NCI-H1436 (cell line): ENCODE data around the gene UNC5C.

Source experiments
- DNase-seq: peaks from one replicate; lab custom pipeline; 2025; lab: John Stamatoyannopoulos, UW

Gene UNC5C

DNA sequence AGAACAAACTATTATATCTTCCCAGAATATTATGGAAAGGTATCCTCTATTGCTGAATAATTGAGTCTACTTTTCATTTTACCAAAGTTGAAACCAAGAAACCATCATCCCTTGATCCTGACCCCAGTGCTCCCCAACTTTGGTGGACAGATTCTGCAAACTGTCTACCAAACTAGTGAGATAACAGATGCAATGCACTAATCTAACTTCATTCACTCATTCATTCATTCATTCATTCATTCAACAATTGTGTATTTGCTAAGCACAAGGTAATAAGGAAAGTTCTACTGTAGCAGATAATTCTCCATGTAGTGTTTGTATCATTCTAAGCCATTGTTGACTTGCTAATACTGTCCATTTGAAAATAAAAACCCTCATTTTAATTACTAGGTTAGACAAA lies 150.6 kb downstream of the UNC5C start:
- no peak for DNase-seq

DNA sequence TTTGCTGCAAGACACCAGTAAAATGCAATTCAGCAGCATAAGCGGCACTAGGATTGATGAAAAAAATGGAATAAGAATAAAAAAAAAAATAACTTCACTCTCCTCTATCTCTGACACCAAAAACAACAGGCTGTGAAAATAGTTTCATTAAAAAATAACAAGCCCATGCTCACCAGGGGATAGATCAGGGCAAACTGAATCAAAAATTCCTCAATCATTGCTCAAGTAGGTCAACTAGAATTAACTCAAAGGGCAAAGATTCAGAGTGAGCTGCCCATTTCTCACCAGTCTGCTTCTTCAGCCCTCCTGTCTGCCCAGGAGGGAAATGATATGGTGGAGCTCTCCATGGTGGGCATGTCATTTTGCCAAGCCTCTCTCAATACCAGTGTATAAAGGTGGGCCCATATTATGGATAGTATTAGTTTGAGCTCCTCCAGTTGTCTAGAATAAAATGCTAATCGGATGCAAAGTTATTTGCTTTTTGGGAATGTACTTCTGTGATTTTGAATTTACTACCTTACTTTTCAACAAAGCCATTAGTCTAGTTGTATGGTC lies 153.9 kb downstream of the UNC5C start:
- DNase-seq: no peak

GRCh38 chr4:95393821-95394220 lies 155.0 kb downstream of the UNC5C start:
- no peak for DNase-seq

DNA sequence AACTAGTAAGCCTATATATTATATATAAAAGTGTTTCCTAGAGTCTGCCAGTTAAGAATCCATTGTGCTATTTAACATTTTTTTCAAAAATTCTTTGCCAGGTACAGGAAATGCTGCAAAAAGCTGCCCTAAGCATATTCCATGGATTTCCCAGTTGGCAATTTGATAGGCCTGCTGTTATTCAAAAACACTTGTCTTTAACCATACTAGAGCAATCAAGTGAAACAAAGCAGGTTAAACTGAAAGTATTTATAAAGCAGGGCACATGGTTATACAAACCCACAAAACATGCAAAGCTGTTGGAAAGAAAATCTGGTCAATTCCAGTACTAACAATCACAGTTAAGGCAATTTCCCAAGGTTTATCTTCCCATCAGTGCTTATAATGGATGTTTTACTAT lies 159.9 kb downstream of the UNC5C start:
- DNase-seq: no peak

- DNase-seq: no peak
Measured at GRCh38 chr4:95387719-95388118, 161.1 kb downstream of the UNC5C start.

DNA sequence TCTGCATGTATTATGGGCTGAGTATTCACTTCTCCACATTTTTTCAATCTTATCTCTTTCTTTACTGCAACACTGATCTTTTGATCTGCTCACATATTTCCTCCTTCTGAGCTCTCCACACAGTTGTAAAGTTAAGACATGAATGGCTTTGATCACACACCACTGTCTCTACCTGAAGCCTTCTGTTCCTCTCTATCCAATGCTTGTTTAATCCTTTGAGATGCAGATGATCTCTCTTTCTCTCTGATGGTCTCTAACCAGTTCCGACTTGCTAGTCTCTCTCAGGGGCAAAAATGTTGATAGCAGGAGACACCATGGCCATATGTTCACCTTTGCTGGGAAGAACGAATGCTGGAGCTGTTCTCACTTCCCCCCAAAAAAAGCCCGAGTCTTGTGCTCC lies 162.4 kb downstream of the UNC5C start:
- no peak for DNase-seq

DNA sequence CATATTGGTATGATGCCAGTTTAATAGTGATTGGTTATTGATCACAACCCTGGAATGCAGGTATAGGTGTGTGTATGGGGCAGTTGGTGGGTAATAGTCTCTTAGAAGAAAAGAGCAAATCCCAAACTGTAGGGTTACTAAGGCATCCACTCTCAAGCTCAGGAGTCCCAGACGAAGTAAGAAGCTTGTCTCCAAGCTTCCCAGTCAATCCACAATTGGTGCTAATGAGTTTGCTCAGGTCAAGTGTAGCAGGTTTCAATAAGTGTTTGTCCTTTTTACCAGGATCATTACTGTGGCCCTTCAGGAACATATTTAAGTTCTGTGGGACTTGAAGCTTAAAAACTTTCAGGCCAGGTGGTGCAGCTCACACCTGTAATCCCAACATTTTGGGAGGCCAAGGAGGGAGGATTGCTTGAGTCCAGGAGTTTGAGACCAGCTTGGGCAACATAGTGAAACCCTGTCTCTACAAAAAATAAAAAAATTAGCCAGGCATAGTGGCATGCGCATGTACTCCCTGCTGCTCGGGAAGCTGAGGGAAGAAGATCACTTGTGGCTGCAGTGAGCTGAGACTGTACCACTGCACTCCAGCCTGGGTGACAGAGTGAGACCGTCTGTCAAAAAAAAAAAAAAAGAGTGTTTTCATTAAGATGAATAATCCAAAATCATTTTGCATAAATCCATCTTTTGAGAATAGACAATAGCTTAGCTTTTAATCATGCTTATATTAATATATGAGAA lies 166.8 kb downstream of the UNC5C start:
- DNase-seq: no peak

GRCh38 chr4:95379633-95380032 lies 169.1 kb downstream of the UNC5C start:
- DNase-seq: no peak

DNA sequence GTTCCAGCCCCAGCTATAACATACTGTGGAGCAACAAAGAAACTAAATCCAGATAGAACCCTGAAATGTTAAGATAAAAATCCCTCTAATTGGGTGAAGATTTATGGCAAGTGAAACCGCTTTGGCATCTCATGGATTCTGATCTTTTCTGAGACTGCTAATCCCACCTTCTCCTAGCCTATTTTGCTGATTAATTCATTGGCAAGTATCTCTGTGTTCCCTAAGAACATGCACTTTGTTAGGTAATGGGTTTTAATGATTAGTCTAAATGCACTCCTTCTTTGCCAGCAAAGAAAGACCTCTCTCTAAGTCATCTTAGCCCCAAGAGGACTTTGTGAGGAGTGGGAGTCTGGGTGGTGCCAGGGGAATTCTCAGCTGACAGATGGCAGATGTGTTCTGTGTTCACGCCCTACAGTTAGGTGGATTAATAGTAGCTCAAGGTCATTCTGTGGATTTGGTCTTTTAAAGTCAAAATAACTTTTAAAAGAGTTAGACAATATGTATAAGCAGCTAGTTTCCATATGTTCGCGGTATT lies 171.3 kb downstream of the UNC5C start:
- no peak for DNase-seq

DNA sequence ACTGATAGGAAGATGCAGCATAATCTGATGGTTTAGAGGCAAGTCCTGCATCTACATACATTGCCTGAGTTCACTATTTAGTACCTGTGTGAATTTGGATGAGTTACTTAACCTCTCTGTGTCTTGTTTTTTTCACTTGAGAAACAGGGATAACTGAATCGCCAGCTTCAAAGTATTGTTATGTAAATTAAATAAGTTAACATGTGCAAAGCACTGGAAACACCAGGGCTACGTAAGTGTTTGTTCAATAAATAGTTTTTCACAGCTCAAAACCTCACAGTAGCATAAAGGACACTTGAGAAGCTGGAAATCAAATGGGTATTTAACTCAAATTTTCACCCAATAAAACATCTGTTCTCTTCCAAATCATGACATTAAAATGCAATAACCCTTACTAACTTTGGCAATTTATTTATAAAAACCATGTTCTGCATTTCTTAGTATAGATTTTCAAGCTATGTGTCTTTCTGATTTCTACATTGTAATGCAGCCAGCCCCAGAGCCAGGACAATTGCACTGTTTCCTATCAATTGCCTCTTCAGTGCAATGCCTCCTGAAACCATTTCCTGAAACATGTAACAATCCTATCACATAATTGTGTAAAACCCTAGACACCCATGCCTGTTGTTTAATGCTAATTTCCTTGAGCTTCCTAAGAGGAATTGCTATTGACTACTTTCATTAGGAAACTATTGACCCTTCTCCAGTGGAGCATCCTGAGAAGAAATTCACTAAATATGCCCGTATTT lies 177.1 kb downstream of the UNC5C start:
- DNase-seq: no peak

DNA sequence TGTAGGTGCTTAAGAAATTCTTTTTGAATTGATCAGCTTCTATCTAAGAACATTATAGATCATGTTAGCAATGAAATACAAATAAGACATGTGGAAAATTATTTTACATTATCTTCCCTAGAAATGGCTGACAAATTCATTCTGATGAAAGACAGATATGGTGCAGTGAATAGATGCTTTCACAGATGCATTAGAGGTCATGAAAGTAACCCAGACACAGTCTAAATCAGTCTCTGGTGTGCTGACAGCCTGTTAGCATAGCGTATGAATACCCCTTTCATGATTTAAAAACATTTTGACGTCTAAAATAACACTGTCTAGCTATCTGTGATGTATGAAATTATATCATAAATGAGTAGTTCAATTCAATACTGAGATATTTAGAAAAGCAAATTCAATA lies 180.9 kb downstream of the UNC5C start:
- no peak for DNase-seq

DNA sequence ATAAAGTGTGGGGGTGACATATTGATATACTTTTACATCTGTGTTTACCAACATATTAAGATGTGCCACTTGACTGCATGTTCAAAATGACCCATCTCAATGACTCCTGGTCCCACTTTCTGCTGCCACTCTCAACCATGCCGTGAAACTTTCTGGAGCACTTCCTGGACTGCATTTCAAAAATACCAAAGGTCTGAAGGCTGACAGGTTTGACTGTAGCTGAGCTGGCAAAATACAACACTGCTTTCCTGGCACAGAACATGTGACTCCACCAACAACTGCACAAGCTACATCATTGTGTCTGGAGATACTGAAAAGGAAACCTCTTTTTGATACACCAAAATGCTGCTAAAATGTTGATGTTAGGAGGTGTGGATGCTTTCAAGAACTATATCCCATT lies 184.8 kb downstream of the UNC5C start:
- no peak for DNase-seq

DNA sequence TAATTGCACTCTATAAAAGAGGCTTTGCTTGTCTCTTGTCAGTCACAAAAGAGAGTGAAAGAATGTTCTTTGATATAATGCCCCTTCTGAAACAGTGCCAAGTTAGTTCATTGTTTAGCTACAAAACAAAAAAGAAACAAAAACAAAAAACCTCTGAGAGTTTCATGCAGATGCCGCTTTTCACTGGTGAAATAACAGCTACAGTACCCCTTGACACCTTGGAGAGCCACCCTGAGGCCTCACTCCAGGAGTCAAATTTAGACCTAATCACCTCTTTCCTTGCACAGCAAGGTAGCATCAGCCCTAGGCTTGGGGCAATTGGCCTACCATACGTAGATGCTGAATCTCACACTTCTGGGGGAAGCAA lies 185.2 kb downstream of the UNC5C start:
- DNase-seq: no peak

DNA sequence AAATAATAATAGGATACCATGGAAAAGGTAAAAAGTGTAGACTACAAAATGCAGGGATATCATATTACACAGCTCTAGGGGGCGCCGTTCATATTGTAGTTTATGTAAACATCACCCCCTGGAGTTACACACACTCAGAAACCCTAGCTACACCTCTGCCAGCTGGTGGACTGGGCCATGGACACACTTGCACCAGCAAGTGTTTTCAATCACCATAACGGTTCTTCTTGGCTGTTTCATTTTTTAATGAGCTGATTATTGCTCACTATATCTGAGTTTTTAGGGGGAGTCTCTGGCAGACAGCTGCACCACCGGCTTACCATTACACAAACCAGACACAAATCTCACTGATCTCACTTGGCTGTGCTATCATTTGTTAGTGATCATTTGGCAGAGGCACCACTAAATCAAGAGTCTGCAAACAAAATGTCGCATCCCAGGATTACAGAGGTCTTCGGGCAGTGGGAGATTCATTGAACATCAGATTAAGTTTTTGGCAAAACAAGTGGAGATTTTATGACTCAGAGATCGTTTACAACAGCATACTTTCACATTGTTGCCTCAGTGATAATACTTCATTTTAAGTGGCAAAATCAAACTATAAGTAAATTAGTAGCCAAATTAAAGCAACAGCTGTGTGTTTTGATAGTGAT lies 185.7 kb downstream of the UNC5C start:
- no peak for DNase-seq

DNA sequence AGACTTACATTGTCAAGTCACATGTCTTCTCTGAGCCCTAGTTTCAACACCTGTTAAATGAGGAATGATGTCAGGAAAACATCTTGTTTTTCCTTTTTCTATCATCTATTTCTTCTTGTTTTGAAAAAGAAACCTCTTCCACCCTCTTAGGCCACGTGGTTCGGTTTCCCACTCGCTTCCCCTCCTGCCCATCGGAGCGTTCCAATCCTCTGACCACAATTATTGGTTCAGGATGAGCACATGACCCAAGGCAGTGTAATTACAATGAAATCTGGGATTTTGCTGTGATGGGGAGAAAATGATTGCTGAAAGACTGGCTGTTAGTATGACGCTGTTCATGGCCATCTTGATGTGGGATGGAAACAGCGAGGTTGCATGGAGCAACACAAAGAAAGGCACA lies 186.7 kb downstream of the UNC5C start:
- DNase-seq: no peak

DNA sequence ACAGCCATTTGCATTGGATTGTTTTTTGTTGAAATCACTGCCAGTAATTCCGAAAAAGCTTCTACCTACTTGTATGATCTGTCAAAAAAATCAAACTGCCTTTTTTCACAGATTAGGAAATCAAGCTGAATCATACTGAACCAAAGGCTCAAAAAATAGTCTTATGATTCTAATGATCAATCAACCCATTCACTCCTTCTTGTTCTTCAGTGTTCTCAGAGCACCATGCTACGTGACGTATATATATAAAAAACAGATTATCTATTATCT lies 187.1 kb downstream of the UNC5C start:
- DNase-seq: no peak

GRCh38 chr4:95360906-95361695 lies 187.7 kb downstream of the UNC5C start:
- no peak for DNase-seq

GRCh38 chr4:95360256-95360903 lies 188.4 kb downstream of the UNC5C start:
- DNase-seq: no peak

DNA sequence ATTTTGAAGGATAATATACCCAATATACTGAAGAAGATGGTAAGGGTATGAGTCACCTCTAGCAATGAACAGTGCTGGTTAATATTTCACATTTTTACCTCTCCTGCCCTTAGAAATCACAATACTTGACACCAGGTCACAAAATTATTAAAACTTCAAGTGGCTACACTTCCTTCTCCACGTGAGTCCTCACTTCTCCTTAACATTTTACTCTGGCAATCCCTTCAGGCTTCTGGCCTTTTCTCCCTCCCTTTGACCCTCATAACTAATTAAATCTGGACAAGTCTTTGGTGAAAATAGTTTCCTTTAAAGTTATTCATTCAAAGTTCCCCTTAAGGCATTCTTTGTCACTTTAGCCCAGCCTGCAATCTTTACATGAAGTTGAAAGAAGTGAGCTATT lies 190.4 kb downstream of the UNC5C start:
- no peak for DNase-seq

DNA sequence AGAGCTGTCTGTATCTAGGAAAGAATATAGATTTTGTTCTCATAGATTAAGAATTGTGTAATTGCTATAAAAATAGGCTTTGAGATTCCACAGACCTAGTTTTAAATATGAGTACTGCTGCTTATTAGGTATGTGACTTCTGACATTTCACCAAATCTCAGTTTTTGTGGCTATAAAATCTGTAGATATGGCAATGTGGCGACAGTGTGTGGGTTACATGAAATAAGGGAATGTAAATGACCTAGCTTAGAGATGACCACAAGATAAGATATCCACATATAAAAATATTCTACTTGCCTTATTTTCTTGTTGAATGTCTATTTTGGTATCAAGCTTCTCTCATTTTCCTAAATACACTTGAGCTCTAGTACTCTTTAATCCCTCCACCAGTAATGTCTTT lies 193.8 kb downstream of the UNC5C start:
- DNase-seq: no peak

DNA sequence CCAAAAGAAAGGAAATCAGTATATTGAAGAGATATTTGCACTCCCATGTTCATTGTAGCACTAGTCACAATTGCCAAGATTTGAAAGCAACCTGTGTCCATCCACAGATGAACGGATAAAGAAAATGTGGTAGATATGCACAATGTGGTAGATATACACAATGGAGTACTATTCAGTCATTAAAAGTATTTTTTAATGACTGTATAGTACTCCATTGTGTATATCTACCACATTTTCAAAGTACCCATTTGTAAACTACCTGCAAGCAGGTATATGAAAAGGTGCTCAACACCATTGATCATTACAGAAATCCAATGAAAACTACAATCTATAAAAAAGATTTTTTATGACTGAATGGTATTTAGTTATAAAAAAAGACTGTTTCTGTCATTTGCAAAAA lies 200.4 kb downstream of the UNC5C start:
- DNase-seq: no peak

DNA sequence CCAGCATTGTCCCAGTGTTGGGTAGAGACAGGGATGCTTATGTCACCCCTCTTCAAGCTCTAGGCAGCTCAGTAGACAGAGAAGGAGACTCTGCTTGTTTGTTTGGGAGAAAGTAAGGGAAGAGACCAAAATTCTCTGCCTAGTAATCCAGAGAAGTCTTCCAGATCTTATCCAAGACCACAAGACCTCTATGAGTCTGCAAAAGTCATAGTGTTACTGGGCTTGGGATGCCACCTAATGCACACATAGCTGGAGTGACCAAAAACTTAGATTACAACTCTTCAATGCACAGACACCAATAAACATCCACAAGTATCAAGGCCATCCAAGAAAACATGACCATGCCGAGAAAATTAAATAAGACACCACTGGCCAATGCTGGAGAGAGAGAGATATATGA lies 205.5 kb downstream of the UNC5C start:
- DNase-seq: no peak
